CD14-positive monocyte (primary cell): ENCODE measurements around the gene CCNG2. TPM values are rescaled to one million over a fixed set of nuclear protein-coding genes. Genes with fewer than 3 reads are reported as not detected.

ENCODE experiments used
- DNase-seq, 3 donors: peaks; one replicate each; pipeline ENCODE4 v3.0.0-alpha.2; 2011 to 2022
- H2AFZ ChIP-seq: 2 replicates; pipeline ENCODE4 v1.6.0; 2012; ENCODE audit warnings: mild to moderate bottlenecking, low read depth, low read length, inconsistent platforms; ENCODE audit not compliant: insufficient read depth, poor library complexity, severe bottlenecking
- H3K27ac ChIP-seq, 2 donors: 1 replicate in 1 of 2; 2 replicates in 1 of 2; pipeline ENCODE4 v1.5.1; 2012 to 2013; ENCODE audit warnings: low read length in 2 of 2, control low read depth in 1 of 2, inconsistent platforms in 1 of 2, low read depth in 1 of 2, mild to moderate bottlenecking in 1 of 2
- H3K27me3 ChIP-seq, 2 donors: one replicate each; pipeline versions ENCODE4 v1.6.0 to v1.6.1; 2011 to 2013; ENCODE audit warnings: low read length in 2 of 2; ENCODE audit not compliant: control insufficient read depth in 2 of 2, insufficient read depth in 2 of 2
- H3K36me3 ChIP-seq, 2 donors: replicated peaks in 1 of 2; 1 replicate in 1 of 2; 2 replicates in 1 of 2; pipeline versions ENCODE4 v1.5.1 to v1.6.1; 2012 to 2013; ENCODE audit warnings: low read length in 2 of 2, control low read depth in 1 of 2, inconsistent platforms in 1 of 2, mild to moderate bottlenecking in 1 of 2; ENCODE audit not compliant: insufficient read depth in 2 of 2, control insufficient read depth in 1 of 2
- H3K4me1 ChIP-seq, 2 donors: 1 replicate in 1 of 2; 2 replicates in 1 of 2; pipeline versions ENCODE4 v1.5.1 to v1.6.1; 2012 to 2013; ENCODE audit warnings: low read length in 2 of 2, control low read depth in 1 of 2, inconsistent platforms in 1 of 2, mild to moderate bottlenecking in 1 of 2, moderate library complexity in 1 of 2; ENCODE audit not compliant: insufficient read depth in 2 of 2, control insufficient read depth in 1 of 2
- H3K4me2 ChIP-seq: replicated peaks from 2 replicates; pipeline ENCODE3; 2012; ENCODE audit warnings: low read length, moderate library complexity, mild to moderate bottlenecking; ENCODE audit not compliant: poor library complexity, severe bottlenecking; ENCODE audit errors: extremely low read depth
- H3K4me3 ChIP-seq, 3 experiments: fragments of 200-600 bp in 1 of 3; sonication (generic) in 1 of 3; replicated peaks in 1 of 3; 1 replicate in 2 of 3; 2 replicates in 1 of 3; pipeline ENCODE4 v1.5.1; 2011 to 2013; ENCODE audit warnings: low read length in 3 of 3, mild to moderate bottlenecking in 3 of 3, control low read depth in 2 of 3, low read depth in 2 of 3, inconsistent platforms in 1 of 3, moderate library complexity in 1 of 3
- H3K79me2 ChIP-seq: 2 replicates; pipeline ENCODE4 v1.6.0; 2012; ENCODE audit warnings: mild to moderate bottlenecking, control low read depth, inconsistent platforms, low read length, moderate library complexity; ENCODE audit not compliant: insufficient read depth
- H3K9ac ChIP-seq: 2 replicates; pipeline ENCODE4 v1.6.0; 2017; ENCODE audit warnings: low read length, mild to moderate bottlenecking; ENCODE audit not compliant: insufficient read depth, poor library complexity, severe bottlenecking
- H3K9me3 ChIP-seq, 2 donors: replicated peaks in 1 of 2; 1 replicate in 1 of 2; 2 replicates in 1 of 2; pipeline versions ENCODE4 v1.5.1 to v1.6.1; 2012 to 2013; ENCODE audit warnings: low read length in 2 of 2, control low read depth in 1 of 2; ENCODE audit not compliant: control insufficient read depth in 1 of 2, insufficient read depth in 1 of 2
- H4K20me1 ChIP-seq: 2 replicates; pipeline ENCODE4 v1.6.0; 2012; ENCODE audit warnings: mild to moderate bottlenecking, low read length, control low read depth, moderate library complexity; ENCODE audit not compliant: insufficient read depth
- H3K27ac Mint-ChIP-seq, 7 donors: one replicate each; pipeline ENCODE4 v1.8.0; 2020; ENCODE audit warnings: mild to moderate bottlenecking in 7 of 7, mixed read lengths in 7 of 7, moderate library complexity in 6 of 7, inconsistent platforms in 2 of 7
- H3K27me3 Mint-ChIP-seq, 3 donors: one replicate each; pipeline ENCODE4 v1.8.0; 2021 to 2022; ENCODE audit warnings: low read depth in 3 of 3, mild to moderate bottlenecking in 3 of 3, mixed read lengths in 3 of 3, moderate library complexity in 3 of 3, inconsistent platforms in 1 of 3
- H3K36me3 Mint-ChIP-seq, 2 donors: one replicate each; pipeline ENCODE4 v1.8.0; 2020; ENCODE audit warnings: mixed read lengths in 2 of 2, inconsistent platforms in 1 of 2, mild to moderate bottlenecking in 1 of 2
- H3K4me1 Mint-ChIP-seq: one replicate; pipeline ENCODE4 v1.8.0; 2020; ENCODE audit warnings: mild to moderate bottlenecking, mixed read lengths
- H3K4me3 Mint-ChIP-seq, 2 donors: one replicate each; pipeline ENCODE4 v1.8.0; 2020; ENCODE audit warnings: mild to moderate bottlenecking in 2 of 2, mixed read lengths in 2 of 2, moderate library complexity in 1 of 2
- H3K9me3 Mint-ChIP-seq, 7 donors: one replicate each; pipeline ENCODE4 v1.8.0; 2020 to 2022; ENCODE audit warnings: mixed read lengths in 7 of 7, mild to moderate bottlenecking in 6 of 7, moderate library complexity in 6 of 7, inconsistent platforms in 2 of 7
- WGBS: methylation state at CpG from one replicate; pipeline ENCODE4 v1.1.5; 2013; ENCODE audit warnings: missing lambda C conversion rate; ENCODE audit not compliant: insufficient coverage; 5-methylcytosine and 5-hydroxymethylcytosine counted together
- intact Hi-C, 2 donors: fragments of 100-400 bp; cut with micrococcal nuclease; formaldehyde crosslinking; loops; one replicate each; pipeline versions ENCODE4 v1.15.0 to v1.15.1; 2023
- polyA plus RNA-seq, 3 donors: library from polyadenylated mRNA; depleted of rRNA in 1 of 3; unstranded in 2 of 3; stranded (reverse) in 1 of 3; fragments of 300-500 nt in 2 of 3; fragments of >200 nt in 1 of 3; fragmentation: Illumina TruSeq in 2 of 3; gene quantifications; 1 replicate in 2 of 3; 2 replicates in 1 of 3; pipeline ENCODE4 v1.2.3, GENCODE V29; 2012 to 2021
- TF ChIP-seq, protein P1 (sequence below): fragments of 200-600 bp; IDR thresholded peaks from one replicate; pipeline ENCODE4 v1.8.0; 2022; ENCODE audit warnings: antibody characterized with exemption, mild to moderate bottlenecking

CCNG2 gene
- polyA plus RNA-seq, 3 donors = 17.6 to 26.4 (median 23.3) TPM

DNA sequence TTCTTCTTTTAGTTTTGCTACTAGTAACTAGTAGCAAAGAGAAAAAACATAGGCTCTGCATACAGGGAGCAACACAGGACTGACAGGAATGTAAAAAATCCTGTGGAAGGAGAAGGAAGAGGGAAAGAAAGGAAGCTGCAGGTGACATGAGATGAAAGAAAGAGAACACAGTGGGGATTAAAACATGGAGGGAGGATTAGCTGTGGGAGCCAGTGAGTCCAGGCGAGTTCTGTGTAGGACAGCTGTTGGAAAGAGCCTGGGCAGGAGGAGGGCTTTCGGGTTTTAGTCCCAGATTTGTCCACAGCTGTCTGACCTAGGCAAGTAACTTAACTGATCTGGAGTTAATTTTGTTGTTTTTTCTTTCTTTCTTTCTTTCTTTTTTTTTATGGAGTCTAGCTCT lies 21.6 kb downstream of the CCNG2 start:
- Histone ChIP-seq H3K27ac (no peak overlapping the region), H3K36me3 (no peaks in the 10 kb centered on the region), H3K27me3 (no peaks in the 10 kb centered on the region), H3K4me2 (no peak overlapping the region), H3K9ac (no peak overlapping the region), H3K9me3 (no peaks in the 10 kb centered on the region), H2AFZ (no peak overlapping the region), H3K4me1 (peaks cover 0 to 4% of the 10 kb centered on the region in 2 donors), H3K79me2 (no peaks in the 10 kb centered on the region), H3K4me3 (no peak overlapping the region), H4K20me1 (no peaks in the 10 kb centered on the region)
- H3K36me3 Mint-ChIP-seq = no peaks in the 10 kb centered on the region
- no peak for DNase-seq
- H3K4me3 Mint-ChIP-seq = no peak overlapping the region
- H3K9me3 Mint-ChIP-seq = no peaks in the 10 kb centered on the region
- TF ChIP-seq, protein P1, sequence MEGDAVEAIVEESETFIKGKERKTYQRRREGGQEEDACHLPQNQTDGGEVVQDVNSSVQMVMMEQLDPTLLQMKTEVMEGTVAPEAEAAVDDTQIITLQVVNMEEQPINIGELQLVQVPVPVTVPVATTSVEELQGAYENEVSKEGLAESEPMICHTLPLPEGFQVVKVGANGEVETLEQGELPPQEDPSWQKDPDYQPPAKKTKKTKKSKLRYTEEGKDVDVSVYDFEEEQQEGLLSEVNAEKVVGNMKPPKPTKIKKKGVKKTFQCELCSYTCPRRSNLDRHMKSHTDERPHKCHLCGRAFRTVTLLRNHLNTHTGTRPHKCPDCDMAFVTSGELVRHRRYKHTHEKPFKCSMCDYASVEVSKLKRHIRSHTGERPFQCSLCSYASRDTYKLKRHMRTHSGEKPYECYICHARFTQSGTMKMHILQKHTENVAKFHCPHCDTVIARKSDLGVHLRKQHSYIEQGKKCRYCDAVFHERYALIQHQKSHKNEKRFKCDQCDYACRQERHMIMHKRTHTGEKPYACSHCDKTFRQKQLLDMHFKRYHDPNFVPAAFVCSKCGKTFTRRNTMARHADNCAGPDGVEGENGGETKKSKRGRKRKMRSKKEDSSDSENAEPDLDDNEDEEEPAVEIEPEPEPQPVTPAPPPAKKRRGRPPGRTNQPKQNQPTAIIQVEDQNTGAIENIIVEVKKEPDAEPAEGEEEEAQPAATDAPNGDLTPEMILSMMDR = no peak
- H3K27me3 Mint-ChIP-seq = peaks cover 0 to 1% (median 0%) of the 10 kb centered on the region in 3 donors
- 75% methylated on average over 1 of the region's 2 CpGs for WGBS
- peaks cover 6% of the 10 kb centered on the region for H3K4me1 Mint-ChIP-seq
- H3K27ac Mint-ChIP-seq = no peak overlapping the region
- intact Hi-C loops = no loop called here

DNA sequence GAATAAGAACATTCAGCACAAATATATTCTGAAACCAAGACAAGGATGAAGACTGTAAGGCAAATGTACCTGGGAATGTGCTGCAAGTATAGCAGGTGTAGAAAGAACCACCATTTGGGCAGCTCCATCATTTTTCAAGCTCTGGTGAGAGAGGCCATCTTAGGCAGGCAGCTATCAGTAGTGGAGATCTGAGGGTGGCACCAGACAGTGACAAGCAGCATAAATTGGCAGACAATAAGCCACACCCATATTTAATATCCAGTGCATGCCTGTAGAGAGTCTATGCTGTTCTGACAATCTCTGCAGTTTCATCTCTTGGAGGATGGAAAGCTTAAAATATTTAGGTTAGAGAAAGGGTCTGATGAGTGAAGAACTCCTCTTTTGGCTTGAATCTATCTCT lies 22.5 kb downstream of the CCNG2 start:
- H2AFZ ChIP-seq = no peak overlapping the region
- no peaks in the 10 kb centered on the region for H3K36me3 ChIP-seq
- no peak overlapping the region for H3K27ac ChIP-seq
- no peaks in the 10 kb centered on the region for H3K9me3 ChIP-seq
- H3K4me1 ChIP-seq = peaks cover 0 to 4% of the 10 kb centered on the region in 2 donors
- H3K4me1 Mint-ChIP-seq = peaks cover 6% of the 10 kb centered on the region
- H3K9ac ChIP-seq = no peak overlapping the region
- no peaks in the 10 kb centered on the region for H3K27me3 ChIP-seq
- H3K79me2 ChIP-seq = no peaks in the 10 kb centered on the region
- no peak overlapping the region for H3K27ac Mint-ChIP-seq
- peaks cover 0 to 6% (median 1%) of the 10 kb centered on the region in 3 donors for H3K27me3 Mint-ChIP-seq
- no peaks in the 10 kb centered on the region for H3K36me3 Mint-ChIP-seq
- DNase-seq = no peak
- no peaks in the 10 kb centered on the region for H4K20me1 ChIP-seq
- H3K4me2 ChIP-seq = no peak overlapping the region
- H3K4me3 Mint-ChIP-seq = no peak overlapping the region
- no peak overlapping the region for H3K4me3 ChIP-seq
- TF ChIP-seq, protein P1 = no peak
- H3K9me3 Mint-ChIP-seq = no peaks in the 10 kb centered on the region
- intact Hi-C loops = no loop called here
